Inferior parietal cortex (tissue), 1 donor: ENCODE measurements around the gene FCGR3A.

ENCODE experiments used
- DNase-seq: peaks from one replicate; pipeline ENCODE4 v3.0.0-alpha.2; 2016; ENCODE audit errors: extremely low spot score

The FCGR3A gene

DNA sequence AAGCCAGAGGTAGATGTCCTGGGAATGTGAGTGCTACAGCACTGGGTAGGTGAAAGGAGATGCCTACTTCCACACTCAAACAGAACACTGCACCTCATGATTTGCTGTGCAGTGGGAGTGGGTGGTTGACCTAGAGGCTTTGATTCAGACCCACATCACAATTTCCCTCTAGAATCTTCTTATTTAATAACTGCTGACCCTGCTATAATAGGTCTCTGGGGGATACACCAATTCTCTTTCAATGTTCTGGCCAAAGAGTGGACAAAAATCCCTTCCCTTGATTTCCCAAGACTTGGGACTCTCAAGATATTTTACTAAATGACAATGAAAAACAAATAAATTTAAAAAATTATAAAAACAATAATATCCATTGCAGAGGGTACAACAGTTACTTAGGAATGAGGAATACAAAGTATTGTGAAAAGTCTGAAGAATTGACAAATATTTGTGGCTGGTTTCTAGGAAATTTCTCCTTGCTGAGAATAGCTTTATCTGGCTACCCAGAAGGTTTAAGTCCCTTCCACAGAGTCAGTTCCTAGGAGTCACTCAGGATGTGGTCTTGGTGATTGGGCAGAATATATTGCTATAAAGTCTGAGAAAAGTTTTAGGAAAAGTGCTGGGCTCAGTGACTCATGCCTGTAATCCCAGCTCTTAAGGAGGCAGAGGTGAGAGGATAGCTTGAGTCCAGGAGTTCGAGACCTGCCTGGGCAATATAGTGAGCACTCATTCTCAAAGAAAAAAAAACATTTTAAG lies 46.8 kb downstream of the FCGR3A start:
- no peak for DNase-seq

GRCh38 chr1:161502181-161502580 lies 47.4 kb downstream of the FCGR3A start:
- DNase-seq: no peak

DNA sequence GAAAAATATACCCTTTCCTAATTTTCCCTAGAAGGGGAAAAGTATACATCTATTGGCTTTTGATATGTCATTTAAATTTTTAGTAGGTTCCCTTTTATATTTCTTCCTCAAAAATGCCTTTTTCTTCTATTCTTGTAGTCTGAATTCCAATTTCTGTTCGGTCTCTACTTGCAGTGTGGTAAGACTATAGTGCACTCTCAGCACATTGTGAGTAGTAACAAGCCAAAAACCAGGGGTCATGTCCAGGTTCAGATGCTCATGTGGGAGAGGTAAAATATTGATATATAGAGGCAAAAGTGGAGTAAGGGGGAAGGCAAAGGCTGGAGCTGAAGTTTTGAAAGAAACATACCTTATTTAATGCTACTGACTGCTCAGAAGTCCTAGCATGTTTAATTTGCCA lies 48.4 kb downstream of the FCGR3A start:
- DNase-seq: no peak

DNA sequence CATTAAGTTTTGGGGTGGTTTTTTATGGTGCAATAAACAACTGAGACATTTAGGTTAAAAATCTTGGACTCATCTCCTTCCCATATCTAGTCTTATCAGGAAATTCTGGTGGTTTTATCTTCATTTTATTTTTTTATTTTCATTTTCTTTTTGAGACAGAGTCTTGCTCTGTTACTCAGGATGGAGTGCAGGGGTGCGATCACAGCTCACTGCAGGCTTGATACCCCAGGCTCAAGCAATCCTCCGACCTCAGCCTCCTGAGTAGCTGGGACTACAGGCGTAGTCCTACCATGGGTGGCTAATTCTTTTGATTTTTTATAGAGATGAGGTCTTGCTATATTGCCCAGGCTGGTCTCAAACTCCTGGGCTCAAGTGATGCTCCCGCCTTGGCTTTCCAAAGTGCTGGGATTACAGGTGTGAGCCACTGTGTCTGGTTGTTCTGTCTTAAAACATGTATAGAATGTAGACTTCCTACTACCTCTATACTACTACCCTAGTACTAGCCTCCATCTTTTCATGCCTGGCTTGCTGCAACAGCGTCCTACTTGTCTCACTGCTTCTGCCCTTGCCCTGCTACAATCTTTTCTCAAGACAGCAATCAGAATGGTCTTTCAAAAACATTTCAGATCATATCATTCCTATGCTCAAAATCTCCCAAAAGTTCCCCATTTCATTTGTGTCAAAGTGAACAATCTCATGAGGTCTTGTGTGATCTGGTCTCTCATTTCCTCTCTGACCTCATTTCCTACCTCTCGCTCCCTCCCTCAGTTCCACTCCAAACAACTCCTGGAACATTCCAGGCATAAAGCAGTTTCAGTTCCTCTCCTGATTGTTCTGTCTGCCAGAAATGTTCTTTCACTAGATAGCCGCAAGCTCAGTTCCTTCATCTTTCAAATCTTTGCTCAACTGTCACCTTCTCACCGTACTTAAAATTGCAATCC lies 50.2 kb downstream of the FCGR3A start:
- no peak for DNase-seq

DNA sequence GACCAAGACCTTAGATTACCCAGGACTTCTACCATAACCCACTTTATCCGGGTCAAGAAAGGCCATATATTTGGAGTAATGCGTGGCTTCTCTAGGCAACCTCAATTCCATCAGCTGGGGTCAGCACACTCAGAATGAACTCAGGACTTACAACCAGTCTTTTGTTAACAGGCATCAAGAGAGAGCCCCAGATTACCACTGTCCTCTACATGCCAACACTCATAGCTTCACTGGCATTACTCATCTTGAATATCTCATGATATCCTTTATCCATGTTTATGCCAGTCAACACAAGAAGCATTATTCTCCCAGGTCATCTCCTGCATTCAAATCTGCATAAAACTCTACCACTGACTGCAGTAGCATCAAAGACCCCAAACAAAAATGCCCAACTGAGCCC lies 51.0 kb downstream of the FCGR3A start:
- DNase-seq: no peak

GRCh38 chr1:161497961-161498360 lies 51.7 kb downstream of the FCGR3A start:
- DNase-seq: no peak

DNA sequence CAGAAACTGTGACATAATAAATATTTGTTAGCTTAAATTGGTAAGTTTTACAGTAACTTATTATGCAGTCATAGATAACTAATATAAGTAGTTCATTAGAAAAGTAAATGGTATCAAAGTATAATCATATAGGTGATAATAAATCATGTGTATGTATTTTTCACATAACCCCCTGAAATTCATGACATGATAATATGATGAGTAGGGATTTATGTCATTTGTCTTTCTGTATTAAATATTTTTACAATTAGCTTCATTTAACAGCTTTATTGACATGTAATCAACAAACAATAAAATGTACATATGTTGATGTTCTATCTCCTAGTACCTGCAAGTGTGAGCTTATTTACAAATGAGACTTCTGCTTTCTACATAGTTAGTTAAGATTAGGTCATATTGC lies 54.1 kb downstream of the FCGR3A start:
- DNase-seq: no peak

DNA sequence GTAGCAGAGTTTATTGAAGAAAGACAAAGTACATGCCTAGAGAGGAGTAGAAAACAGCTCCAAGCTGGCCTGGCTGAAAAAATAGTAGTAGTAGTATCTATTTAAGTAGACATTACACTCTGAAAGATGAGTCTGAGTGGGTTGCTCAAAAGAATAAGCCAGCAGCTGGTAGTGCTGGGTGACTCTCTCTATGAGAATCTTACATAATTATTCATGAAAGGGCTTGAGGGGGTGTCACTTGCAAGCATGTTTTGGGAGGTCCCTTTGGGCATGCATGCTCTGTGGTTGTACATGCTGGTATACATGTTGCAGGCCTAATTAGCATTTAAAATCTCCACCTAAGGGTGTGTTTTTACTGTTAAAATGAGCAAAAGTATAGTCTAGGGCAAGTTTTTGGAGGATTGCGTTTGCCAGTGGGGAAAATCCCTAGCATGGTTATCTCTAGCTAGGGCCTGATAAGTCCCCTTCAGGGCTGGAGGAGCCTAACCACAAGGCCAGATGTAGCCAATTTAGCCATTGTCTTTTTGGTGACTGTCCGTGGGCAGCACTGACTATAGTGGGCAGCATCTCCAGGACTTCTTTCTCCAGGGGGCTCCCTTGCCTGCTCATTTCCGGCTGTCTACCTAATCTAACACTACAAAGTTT lies 55.4 kb downstream of the FCGR3A start:
- no peak for DNase-seq

GRCh38 chr1:161492827-161493226 lies 56.8 kb downstream of the FCGR3A start:
- DNase-seq: peak; percentile 52
